ENCODE results near the gene PRRX2.

Gene PRRX2

GRCh38 chr9:129669141-129669718, 3.8 kb downstream of the PRRX2 start:
- Histone ChIP-seq H2AFZ (ENCODE audit: low read depth) (no peak overlapping the region), H3K36me3 (ENCODE audit: insufficient read depth) (no peaks in the 10 kb centered on the region), H3K4me1 (ENCODE audit: low read depth, poor library complexity, severe bottlenecking) (no peaks in the 10 kb centered on the region), H3K9ac (no peak overlapping the region), H3K27me3 (ENCODE audit: insufficient read depth, low read depth) (peaks cover 81% of the 10 kb centered on the region), H4K20me1 (ENCODE audit: insufficient read depth) (no peaks in the 10 kb centered on the region), H3K79me2 (ENCODE audit: insufficient read depth, low read depth) (no peaks in the 10 kb centered on the region), H3K4me2 (no peak overlapping the region), H3K27ac (no peak overlapping the region), H3K4me3 (IDR thresholded peaks at IDR 0.05; ENCODE audit: insufficient read depth, low read depth, low read length) (no peak overlapping the region)
- TF ChIP-seq, protein P1, sequence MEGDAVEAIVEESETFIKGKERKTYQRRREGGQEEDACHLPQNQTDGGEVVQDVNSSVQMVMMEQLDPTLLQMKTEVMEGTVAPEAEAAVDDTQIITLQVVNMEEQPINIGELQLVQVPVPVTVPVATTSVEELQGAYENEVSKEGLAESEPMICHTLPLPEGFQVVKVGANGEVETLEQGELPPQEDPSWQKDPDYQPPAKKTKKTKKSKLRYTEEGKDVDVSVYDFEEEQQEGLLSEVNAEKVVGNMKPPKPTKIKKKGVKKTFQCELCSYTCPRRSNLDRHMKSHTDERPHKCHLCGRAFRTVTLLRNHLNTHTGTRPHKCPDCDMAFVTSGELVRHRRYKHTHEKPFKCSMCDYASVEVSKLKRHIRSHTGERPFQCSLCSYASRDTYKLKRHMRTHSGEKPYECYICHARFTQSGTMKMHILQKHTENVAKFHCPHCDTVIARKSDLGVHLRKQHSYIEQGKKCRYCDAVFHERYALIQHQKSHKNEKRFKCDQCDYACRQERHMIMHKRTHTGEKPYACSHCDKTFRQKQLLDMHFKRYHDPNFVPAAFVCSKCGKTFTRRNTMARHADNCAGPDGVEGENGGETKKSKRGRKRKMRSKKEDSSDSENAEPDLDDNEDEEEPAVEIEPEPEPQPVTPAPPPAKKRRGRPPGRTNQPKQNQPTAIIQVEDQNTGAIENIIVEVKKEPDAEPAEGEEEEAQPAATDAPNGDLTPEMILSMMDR (conservative IDR thresholded peaks at IDR 0.05; ENCODE audit: low read depth, low read length), result no peak

DNA sequence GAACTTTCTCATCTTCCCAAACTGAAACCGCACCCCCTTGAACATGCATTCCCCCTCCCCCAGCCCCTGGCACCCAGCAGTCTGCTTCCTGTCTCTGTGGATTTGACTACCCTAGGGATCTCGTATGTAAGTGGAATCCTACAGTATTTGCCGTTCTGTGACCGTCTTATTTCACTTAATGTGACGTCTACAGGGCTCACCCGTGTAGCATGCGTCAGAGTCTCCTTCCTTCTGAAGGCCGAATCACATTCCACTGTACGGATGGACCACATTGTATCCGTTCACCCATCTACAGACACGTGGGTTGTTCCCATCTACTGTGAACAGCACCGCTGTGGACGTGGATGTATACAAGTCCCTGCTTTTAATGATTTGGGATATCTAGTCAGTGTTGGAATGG, 4.5 kb downstream of the PRRX2 start:
- Histone ChIP-seq H4K20me1 (ENCODE audit: insufficient read depth) (no peaks in the 10 kb centered on the region), H3K4me3 (IDR thresholded peaks at IDR 0.05; ENCODE audit: insufficient read depth, low read depth, low read length) (no peak overlapping the region), H3K9ac (no peak overlapping the region), H3K27ac (no peak overlapping the region), H3K4me1 (ENCODE audit: low read depth, poor library complexity, severe bottlenecking) (no peaks in the 10 kb centered on the region), H2AFZ (ENCODE audit: low read depth) (no peak overlapping the region), H3K4me2 (no peak overlapping the region), H3K36me3 (ENCODE audit: insufficient read depth) (no peaks in the 10 kb centered on the region), H3K27me3 (ENCODE audit: insufficient read depth, low read depth) (peaks cover 82% of the 10 kb centered on the region), H3K79me2 (ENCODE audit: insufficient read depth, low read depth) (no peaks in the 10 kb centered on the region)
- TF ChIP-seq, protein P1 (conservative IDR thresholded peaks at IDR 0.05; ENCODE audit: low read depth, low read length), result no peak

DNA sequence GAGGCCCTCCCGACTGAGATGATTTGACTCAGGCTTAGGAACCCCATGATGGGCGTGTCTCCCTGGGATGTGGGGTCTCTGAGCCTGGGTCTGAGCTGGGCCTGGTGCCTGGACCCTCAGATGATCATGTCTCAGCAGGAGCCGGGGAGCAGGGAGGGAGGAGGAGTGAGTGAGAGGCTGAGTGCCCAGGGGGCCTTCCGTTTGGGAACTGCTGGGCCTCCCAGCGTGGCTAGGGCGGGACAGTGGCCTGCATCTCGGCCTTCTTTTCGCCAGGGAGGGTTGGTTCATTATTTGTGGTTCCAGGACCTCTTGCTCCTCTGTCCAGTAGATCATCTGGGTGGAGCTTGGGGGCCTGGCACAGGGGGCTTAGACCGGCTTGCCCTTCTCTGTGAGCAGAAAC, 5.6 kb downstream of the PRRX2 start:
- Histone ChIP-seq H3K27me3 (ENCODE audit: insufficient read depth, low read depth) (peaks cover 87% of the 10 kb centered on the region), H3K4me3 (IDR thresholded peaks at IDR 0.05; ENCODE audit: insufficient read depth, low read depth, low read length) (no peak overlapping the region), H2AFZ (ENCODE audit: low read depth) (no peak overlapping the region), H3K36me3 (ENCODE audit: insufficient read depth) (no peaks in the 10 kb centered on the region), H3K4me1 (ENCODE audit: low read depth, poor library complexity, severe bottlenecking) (no peaks in the 10 kb centered on the region), H3K79me2 (ENCODE audit: insufficient read depth, low read depth) (no peaks in the 10 kb centered on the region), H3K9ac (no peak overlapping the region), H3K4me2 (no peak overlapping the region), H3K27ac (no peak overlapping the region), H4K20me1 (ENCODE audit: insufficient read depth) (no peaks in the 10 kb centered on the region)
- TF ChIP-seq, protein P1 (conservative IDR thresholded peaks at IDR 0.05; ENCODE audit: low read depth, low read length), result no peak

DNA sequence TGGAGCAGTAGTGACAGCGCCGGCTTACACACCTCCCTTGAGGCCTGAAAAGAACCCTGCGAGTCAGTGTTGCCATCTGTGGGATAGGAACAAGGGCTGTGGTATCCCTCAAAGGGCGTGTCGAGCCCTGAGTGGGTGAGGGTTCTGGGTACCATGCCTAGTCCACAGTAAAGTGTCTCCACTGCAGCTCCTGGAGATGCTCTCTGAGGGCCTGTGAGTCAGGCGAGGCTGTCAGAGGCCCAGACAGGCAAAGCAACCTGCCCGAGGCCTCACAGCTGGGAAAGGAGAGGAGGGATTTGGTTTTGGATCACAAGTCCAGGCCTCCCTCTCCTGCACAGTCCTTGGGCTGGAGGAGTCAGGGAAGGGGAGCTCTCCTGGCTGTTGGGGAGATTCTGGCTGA, 6.1 kb downstream of the PRRX2 start:
- no peak overlapping the region for H3K4me2 ChIP-seq
- H3K4me3 ChIP-seq (IDR thresholded peaks at IDR 0.05; ENCODE audit: insufficient read depth, low read depth, low read length), result no peak overlapping the region
- H3K79me2 ChIP-seq (ENCODE audit: insufficient read depth, low read depth), result no peaks in the 10 kb centered on the region
- no peaks in the 10 kb centered on the region for H4K20me1 ChIP-seq (ENCODE audit: insufficient read depth)
- no peaks in the 10 kb centered on the region for H3K4me1 ChIP-seq (ENCODE audit: low read depth, poor library complexity, severe bottlenecking)
- peaks cover 92% of the 10 kb centered on the region for H3K27me3 ChIP-seq (ENCODE audit: insufficient read depth, low read depth)
- H2AFZ ChIP-seq (ENCODE audit: low read depth), result no peak overlapping the region
- no peaks in the 10 kb centered on the region for H3K36me3 ChIP-seq (ENCODE audit: insufficient read depth)
- H3K27ac ChIP-seq, result no peak overlapping the region
- H3K9ac ChIP-seq, result no peak overlapping the region
- TF ChIP-seq, protein P1 (conservative IDR thresholded peaks at IDR 0.05; ENCODE audit: low read depth, low read length), result no peak

Measured in KMS-11 (cell line).